Spleen (tissue), 7 donors: Measurements from ENCODE around the gene SULT1C3.

Source experiments
- POLR2A ChIP-seq, 3 donors: fragments of 450-650 bp; IDR thresholded peaks; one replicate each; pipeline ENCODE4 v1.5.1; 2017; ENCODE audit warnings: antibody characterized with exemption in 3 of 3, mild to moderate bottlenecking in 1 of 3
- POLR2AphosphoS5 ChIP-seq, 3 donors: sonication (generic); formaldehyde crosslinking; IDR thresholded peaks; one replicate each; pipeline ENCODE4 v1.5.1; 2017; ENCODE audit warnings: antibody characterized with exemption in 3 of 3
- TF ChIP-seq, protein P1 (sequence below), 11 experiments: fragments of 200-600 bp in 7 of 11; fragments of 450-650 bp in 4 of 11; sonication (generic) in 4 of 11; IDR thresholded peaks in 8 of 11; conservative IDR thresholded peaks in 3 of 11; 1 replicate in 7 of 11; 2 replicates in 4 of 11; pipeline versions ENCODE4 v1.4.0 to v1.8.0; 2016 to 2021; ENCODE audit warnings: antibody characterized with exemption in 11 of 11, inconsistent platforms in 4 of 11, mild to moderate bottlenecking in 1 of 11
- donor health status: DM: no; HTN: no; CAD: no; lungs with moderate emphysema.
- donor health status: DM: no; HTN: no; CAD: no.
- donor health status: DM: no; HTN: no; CAD: no.

- TF ChIP-seq, protein P1, sequence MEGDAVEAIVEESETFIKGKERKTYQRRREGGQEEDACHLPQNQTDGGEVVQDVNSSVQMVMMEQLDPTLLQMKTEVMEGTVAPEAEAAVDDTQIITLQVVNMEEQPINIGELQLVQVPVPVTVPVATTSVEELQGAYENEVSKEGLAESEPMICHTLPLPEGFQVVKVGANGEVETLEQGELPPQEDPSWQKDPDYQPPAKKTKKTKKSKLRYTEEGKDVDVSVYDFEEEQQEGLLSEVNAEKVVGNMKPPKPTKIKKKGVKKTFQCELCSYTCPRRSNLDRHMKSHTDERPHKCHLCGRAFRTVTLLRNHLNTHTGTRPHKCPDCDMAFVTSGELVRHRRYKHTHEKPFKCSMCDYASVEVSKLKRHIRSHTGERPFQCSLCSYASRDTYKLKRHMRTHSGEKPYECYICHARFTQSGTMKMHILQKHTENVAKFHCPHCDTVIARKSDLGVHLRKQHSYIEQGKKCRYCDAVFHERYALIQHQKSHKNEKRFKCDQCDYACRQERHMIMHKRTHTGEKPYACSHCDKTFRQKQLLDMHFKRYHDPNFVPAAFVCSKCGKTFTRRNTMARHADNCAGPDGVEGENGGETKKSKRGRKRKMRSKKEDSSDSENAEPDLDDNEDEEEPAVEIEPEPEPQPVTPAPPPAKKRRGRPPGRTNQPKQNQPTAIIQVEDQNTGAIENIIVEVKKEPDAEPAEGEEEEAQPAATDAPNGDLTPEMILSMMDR (IDR thresholded peaks at IDR 0.05 in 8 of 11, conservative IDR thresholded peaks at IDR 0.05 in 3 of 11) = no peak
- TF ChIP-seq POLR2A (IDR thresholded peaks at IDR 0.05) = no peak
- TF ChIP-seq POLR2AphosphoS5 (IDR thresholded peaks at IDR 0.05) = no peak
Observed at GRCh38 chr2:108262036-108262435, 22.3 kb downstream of the SULT1C3 start.
